Measurements from ENCODE around the gene MED16.
"Not testable (repeated sequence)": the region's sequence is repeated elsewhere in the genome, so short reads cannot be mapped to it uniquely, and the experiment has no call there.

MED16 gene

DNA sequence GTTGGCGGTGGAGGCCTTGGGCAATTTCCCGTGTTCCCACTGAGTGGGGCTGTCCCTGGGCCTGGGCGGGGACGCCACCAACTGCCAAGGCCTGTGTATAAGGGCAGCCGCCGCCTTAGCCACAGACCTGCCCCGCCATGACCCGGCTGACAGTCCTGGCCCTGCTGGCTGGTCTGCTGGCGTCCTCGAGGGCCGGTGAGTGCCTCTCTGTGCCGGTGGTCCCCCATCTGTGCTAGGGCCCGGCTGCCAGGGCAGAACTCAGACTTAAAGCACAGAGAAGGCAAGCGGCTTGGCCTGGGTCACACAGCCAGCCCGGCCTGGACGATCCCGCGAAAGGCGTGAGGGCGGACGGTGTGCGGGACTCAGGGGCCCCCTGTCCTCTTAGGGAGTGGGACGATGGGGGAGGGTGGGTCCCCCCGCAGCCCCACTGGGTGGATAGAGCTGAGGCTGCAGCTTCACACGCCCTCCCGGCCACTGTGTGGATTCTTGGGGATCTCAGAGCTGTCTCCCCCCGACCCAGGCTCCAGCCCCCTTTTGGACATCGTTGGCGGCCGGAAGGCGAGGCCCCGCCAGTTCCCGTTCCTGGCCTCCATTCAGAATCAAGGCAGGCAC, 65.2 kb downstream of the MED16 start, which contains the start of gene AZU1:
Gene AZU1 (plus strand): TSS at position 128 of the 612 bp plus-strand sequence. CDS start 10 bp downstream, at position 138.
- no peak for DNase-seq (ENCODE audit: low read depth in 2 of 2)

DNA sequence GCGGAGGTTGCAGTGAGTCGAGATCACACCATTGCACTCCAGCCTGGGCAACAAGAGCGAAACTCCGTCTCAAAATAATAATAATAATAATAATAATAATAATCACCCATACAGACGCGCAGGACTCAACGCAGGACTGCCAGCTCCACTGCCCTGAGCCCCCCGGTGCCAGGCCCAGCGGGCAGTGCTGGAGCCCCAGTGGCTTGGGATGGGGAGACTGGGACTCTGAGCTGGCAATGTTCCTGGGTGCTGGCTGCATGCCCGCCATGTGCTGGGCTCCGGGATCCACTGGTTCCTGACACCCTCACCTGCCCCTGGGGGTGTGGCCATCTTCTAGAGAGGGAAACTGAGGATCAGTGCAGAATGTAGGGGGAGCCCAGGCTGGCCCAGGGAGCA, 65.7 kb downstream of the MED16 start:
- DNase-seq (ENCODE audit: low read depth in 2 of 2) = no peak

DNA sequence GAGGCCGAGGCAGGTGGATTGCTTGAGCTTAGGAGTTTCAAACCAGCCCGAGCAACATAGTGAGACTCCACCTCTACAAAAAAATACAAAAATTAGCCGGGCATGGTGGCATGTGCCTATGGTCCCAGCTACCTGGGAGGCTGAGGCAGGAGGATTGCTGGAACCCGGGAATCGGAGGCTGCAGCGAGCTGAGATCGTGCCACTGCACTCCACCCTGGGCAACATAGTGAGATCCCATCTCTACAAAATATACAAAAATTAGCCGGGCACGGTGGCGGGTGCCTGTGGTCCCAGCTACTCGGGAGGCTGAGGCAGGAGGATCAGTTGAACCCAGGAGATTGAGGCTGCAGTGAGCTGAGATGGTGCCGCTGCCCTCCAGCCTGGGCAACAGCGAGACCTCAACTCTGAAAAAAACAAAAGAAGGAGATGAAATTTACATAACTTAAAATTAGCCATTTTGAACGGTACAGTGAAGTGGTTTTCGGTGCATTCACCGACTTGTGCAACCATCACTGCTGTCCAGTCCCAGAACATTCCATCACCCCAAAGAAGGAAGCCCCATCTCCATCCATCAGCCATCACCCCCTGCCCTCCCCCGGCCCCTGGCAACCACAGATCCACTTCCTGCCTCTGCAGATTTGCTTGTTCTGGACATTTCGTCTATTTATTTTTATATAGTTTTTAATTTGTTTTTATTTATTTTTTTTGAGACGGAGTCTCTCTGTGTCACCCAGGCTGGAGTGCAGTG, 66.9 kb downstream of the MED16 start:
- DNase-seq (ENCODE audit: low read depth in 2 of 2) = no peak

DNA sequence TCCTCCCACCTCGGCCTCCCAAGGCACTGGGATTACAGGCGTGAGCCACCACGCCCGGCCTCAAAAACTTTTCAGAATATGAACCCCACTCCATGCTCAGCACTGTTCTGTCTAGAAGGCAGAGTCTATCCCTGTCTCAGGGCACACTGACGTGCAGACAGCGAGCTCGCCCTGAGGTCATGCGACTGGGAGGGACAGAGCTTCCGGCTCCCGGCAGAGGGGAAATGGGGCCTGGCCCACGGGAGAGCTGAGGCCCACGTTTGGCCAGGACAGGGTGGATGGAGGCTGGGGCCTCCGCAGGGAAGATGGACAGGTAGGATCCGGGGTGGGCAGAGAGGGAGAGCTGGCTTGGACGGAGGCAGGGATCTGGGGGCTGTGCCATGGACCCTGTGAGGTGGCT, 68.1 kb downstream of the MED16 start:
- no peak for DNase-seq (ENCODE audit: low read depth in 2 of 2)

DNA sequence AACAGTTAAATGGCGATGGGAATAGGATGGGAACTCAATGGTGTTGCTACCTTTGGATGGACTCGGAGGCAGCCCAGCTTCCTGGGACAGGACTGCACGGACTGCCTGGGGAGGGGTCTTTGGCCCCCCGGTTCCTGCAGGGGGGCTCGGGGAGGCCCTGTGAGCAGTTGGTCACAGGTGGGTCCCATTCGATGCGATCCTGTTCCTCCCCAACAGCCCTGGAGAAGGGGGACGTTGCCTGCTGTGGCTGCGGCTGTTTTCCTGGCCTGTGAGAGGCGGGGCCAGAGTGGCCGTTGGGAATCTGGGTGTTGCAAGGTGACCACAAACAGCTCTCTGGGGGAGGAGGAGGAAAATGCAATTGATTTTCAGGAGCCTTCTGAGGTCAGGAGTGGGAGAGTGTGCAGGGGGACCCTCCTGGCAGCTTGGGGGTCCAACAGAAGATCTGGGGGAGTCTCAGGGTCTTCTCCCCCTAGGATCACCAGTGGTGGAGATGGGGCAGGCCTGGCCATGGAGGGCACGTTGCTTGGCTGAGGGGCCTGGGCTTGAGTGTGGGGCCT, 69.3 kb downstream of the MED16 start:
- no peak for DNase-seq (ENCODE audit: low read depth in 2 of 2)

DNA sequence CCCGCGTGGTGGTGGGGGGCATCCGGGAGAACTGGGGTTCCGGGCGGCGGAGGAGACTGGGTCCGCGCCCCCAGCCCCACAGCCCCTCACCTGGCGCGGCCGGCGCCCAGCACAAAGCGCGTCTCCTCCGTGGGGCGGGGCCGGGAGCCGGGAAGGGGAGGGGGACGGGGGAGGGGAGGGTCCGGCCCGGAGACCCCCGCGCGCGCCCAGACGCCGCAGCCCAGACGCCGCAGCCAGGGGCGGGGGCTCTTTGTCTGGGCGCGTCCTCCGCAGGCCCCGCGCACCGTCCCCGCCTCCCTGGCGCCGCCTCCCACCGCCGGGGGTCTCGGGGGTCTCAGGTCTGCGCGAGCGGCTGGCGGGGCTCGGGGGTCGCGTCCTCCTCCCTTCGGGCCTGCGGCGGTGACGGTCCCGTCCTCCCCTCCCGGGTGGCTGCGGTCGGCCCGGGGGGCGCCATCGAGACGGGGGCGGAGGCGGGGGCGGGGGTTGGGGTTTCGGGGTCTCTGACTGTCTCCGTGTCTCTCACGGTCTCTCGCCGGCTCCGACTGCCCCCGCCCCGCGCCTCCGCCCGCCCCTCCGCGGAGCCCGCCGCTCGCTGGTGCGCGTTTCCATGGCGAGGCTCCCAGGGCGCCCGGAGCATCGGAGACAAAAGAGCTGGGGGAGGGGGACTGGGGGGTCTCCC, 71.0 kb downstream of the MED16 start, which contains the start of gene PLPPR3:
Gene PLPPR3 (minus strand): TSS at position 131 of the 679 bp plus-strand sequence. CDS start 396 bp downstream, outside the sequence.
- DNase-seq (ENCODE audit: low read depth in 2 of 2) = no peak

DNA sequence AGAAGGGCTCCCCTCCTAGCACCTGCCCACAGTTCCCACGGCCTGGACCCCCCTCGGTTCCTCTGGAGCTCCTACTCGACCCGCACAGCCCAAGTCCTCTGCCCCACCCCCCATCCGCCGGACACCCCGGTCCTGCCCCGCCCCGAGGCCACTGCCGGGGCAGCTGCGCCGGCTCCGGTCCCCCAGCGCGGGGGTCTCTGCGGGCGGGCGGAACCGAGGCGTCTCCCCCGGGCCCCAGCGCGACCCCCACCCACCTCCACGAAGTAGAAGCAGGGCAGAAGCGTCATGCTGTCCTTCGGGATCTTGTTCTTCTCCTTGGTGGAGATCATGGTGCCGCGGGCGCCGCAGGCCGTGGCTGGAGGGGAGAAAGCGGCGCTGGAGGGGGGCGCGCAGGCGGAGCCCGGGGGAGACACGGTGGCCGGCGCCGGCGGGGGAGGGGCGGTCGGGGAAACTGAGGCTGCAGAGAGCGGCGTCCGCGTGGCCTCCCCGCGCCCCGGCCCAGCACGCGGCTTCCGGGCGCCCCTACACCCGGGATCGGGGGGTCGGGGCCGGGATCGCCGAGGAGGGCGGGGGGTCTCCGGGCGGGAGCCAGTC, 71.7 kb downstream of the MED16 start:
- DNase-seq (ENCODE audit: low read depth in 2 of 2) = no peak

DNA sequence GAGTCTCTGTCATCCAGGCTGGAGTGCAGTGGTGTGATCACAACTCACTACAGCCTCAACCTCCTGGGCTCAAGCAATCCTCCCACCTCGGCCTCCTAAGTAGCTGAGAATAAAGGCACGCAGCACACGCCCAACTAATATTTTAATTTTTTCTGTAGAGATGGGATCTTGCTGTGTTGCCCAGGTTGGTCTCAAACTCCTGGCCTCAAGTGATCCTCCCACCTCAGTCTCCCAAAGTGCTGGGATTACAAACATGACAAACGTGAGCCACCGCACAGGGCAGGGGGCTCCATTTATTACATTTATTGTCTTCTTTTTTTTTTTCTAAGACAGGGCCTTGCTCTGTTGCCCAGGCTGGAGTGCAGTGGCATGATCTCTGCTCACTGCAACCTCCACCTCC, 72.8 kb downstream of the MED16 start:
- not testable (repeated sequence) for DNase-seq (ENCODE audit: low read depth in 2 of 2)

Measured in fibroblast of skin of left biceps (primary cell).